Measurements from ENCODE around the gene MAPKBP1. TPM values are rescaled to one million over a fixed set of nuclear protein-coding genes. Genes with fewer than 3 reads are reported as not detected.
A peak's percentile ranks its signal among the peaks of the same experiment; 100 is the strongest.

MAPKBP1 gene
- total RNA-seq, 2 experiments from 2014 or later, result 14.5 to 17.4 TPM

- POLR2A ChIA-PET, result interaction anchor here (0.6 to 2.4 kb wide), 4 partner anchors 18 to 52 kb away, joined by 3 to 22 read pairs (median 4); partner anchors contain the start of gene MAPKBP1
- Histone ChIP-seq H4K20me1 (ENCODE audit: insufficient read depth, low read length) (no peaks in the 10 kb centered on the region), H3K4me3 (ENCODE audit: low read depth, low read length, poor library complexity, severe bottlenecking) (no peak overlapping the region), H3K4me1 (ENCODE audit: insufficient read depth, low read length, poor library complexity, severe bottlenecking) (peaks cover 16% of the 10 kb centered on the region), H3K9me2 (ENCODE audit: insufficient read depth, low read length) (no peaks in the 10 kb centered on the region), H3K9me3 (ENCODE audit: low read length) (no peaks in the 10 kb centered on the region), H3K79me2 (ENCODE audit: insufficient read depth, low read depth, low read length) (no peaks in the 10 kb centered on the region), H2AFZ (ENCODE audit: low read length) (no peak overlapping the region), H3K36me3 (ENCODE audit: insufficient read depth, low read length) (no peaks in the 10 kb centered on the region), H3K27ac (ENCODE audit: low read depth, low read length, poor library complexity, severe bottlenecking) (no peak overlapping the region), H3K4me2 (ENCODE audit: low read length) (no peak overlapping the region)
- no TSS peak for BruUV-seq (replicated peaks)
- CTCF ChIA-PET (ENCODE audit: unreplicated experiment), result interaction anchor here (1.2 to 5.2 kb wide), 2 partner anchors 31 to 36 kb away, joined by 3 to 67 read pairs; partner anchors contain the start of gene MAPKBP1
- TF ChIP-seq EZH2phosphoT487 (IDR thresholded peaks at IDR 0.05; ENCODE audit: borderline replicate concordance, low read depth, low read length) (no peak), CTCF (conservative IDR thresholded peaks at IDR 0.05; ENCODE audit: low read length) (no peak)
- no peak for DNase-seq (ENCODE audit: low spot score)
- intact Hi-C loops (cut with micrococcal nuclease; ENCODE audit: unreplicated experiment), result loop anchor here (2.0 to 5.0 kb wide), 5 partner anchors 93 to 342 kb away; partner anchors contain the start of gene MGA
These were observed 35.4 kb downstream of the MAPKBP1 start for GRCh38 chr15:41809526-41810220.

DNA sequence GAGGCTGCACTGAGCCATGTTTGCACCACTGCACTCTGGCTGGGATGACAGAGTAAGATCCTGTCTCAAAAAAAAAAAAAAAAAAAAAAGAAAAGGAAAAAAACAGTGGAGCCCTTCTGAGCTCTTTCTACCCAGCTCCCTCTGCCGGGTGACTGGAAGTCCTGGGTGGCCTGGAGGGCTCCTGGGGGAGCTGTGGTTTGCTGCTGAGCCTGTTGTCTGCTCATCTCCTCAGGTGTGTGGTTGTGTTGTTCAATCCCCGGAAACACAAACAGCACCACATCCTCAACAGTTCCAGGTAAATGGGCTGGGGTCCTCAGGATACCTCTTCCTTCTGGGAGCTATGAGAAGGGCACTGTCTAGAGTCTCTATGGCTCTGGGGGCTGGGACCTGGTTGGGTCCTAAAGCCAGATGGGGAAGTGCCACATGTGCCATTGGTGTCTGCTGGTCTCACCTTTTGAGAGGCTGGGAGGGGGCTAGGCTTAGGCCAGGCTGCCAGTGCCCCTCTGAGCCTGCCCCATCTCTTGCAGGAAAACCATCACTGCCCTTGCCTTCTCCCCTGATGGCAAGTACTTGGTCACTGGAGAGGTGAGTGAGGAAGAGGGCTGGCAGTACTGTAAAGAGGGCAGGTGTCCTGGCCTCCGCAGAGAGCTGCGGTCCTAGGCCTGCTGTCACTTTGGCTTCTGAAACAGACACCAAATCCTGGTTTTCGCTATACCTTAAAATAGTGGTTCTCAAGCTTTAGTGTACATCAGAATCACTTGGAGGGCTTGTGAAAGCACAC lies 36.6 kb downstream of the MAPKBP1 start:
- no peaks in the 10 kb centered on the region for H4K20me1 ChIP-seq (ENCODE audit: insufficient read depth, low read length)
- H3K4me3 ChIP-seq (ENCODE audit: low read depth, low read length, poor library complexity, severe bottlenecking), result no peak overlapping the region
- H3K9me2 ChIP-seq (ENCODE audit: insufficient read depth, low read length), result no peaks in the 10 kb centered on the region
- CTCF ChIA-PET (ENCODE audit: unreplicated experiment), result interaction anchor here (0.6 to 5.2 kb wide), 4 partner anchors 32 to 208 kb away, joined by 3 to 67 read pairs (median 3); partner anchors contain the start of gene MAPKBP1
- DNase-seq (ENCODE audit: low spot score), result peak; percentile 32
- no peaks in the 10 kb centered on the region for H3K9me3 ChIP-seq (ENCODE audit: low read length)
- no peak overlapping the region for H3K4me2 ChIP-seq (ENCODE audit: low read length)
- H3K4me1 ChIP-seq (ENCODE audit: insufficient read depth, low read length, poor library complexity, severe bottlenecking), result peaks cover 16% of the 10 kb centered on the region
- no TSS peak for BruUV-seq (replicated peaks)
- H3K36me3 ChIP-seq (ENCODE audit: insufficient read depth, low read length), result no peaks in the 10 kb centered on the region
- no peaks in the 10 kb centered on the region for H3K79me2 ChIP-seq (ENCODE audit: insufficient read depth, low read depth, low read length)
- TF ChIP-seq EZH2phosphoT487 (IDR thresholded peaks at IDR 0.05; ENCODE audit: borderline replicate concordance, low read depth, low read length) (no peak), CTCF (conservative IDR thresholded peaks at IDR 0.05; ENCODE audit: low read length) (no peak)
- intact Hi-C loops (cut with micrococcal nuclease; ENCODE audit: unreplicated experiment), result loop anchor here (1.0 to 5.0 kb wide), 8 partner anchors 37 to 344 kb away; partner anchors contain the start of genes MAPKBP1 and MGA
- H2AFZ ChIP-seq (ENCODE audit: low read length), result no peak overlapping the region
- POLR2A ChIA-PET, result interaction anchor here (0.6 to 2.4 kb wide), 4 partner anchors 37 to 207 kb away, joined by 3 to 22 read pairs (median 3); partner anchors contain the start of gene MAPKBP1
- H3K27ac ChIP-seq (ENCODE audit: low read depth, low read length, poor library complexity, severe bottlenecking), result no peak overlapping the region
